A549 (cell line): ENCODE data around the gene NRXN3.

Experiments
- EP300 ChIP-seq, 2 experiments: fragments of >200 bp; sonication (Bioruptor Twin); formaldehyde crosslinking; IDR thresholded peaks; 2 replicates in 1 of 2; 3 replicates in 1 of 2; pipeline ENCODE4 v1.6.1; 2016 to 2017
- POLR2A ChIP-seq: IDR thresholded peaks from 2 replicates; pipeline ENCODE4 v1.6.1; 2012; ENCODE audit warnings: mild to moderate bottlenecking, low read length
- RARB ChIP-seq: fragments of 250-450 bp; sonication (Bioruptor Pico); IDR thresholded peaks from 2 replicates; pipeline ENCODE4 v1.8.0; 2021; ENCODE audit warnings: mild to moderate bottlenecking, moderate library complexity
- TF ChIP-seq, protein P1 (sequence below): IDR thresholded peaks from 2 replicates; pipeline ENCODE4 v1.6.1; 2012
- TF ChIP-seq, protein P2 (sequence below): fragments of >200 bp; sonication (Bioruptor Twin); formaldehyde crosslinking; IDR thresholded peaks from 3 replicates; pipeline ENCODE4 v1.5.1; 2016

DNA sequence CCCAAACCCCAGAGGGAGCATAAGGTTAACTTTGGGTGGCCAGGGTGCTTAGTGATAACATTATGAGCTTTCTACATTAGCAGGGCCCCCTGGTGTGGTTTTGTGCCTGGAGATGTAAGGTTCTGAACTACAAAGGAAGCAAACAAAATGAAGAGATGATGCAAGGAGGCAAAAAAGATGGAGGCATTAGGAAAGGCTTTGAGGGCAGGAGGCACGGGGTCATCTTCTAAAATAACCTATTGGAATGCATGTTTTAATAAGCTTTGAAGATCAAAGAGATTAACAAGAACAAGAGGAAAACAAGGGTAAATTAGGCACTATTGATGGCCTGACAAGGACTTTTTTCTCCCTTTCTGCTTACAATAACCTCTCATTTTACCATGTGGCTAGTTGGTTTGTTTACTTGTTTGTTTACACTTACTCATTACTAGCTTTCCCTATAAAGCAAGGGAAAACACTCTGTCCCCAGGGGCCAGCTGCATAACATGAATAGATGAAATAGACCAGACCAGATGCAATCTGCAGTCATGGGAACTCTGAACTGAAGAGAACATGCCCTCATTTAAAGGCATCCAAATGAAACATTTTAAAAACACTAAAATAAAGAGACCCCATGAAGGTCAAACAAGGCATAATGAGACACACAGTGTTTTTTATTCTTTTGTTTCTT is 1650.8 kb downstream of the NRXN3 start:
- TF ChIP-seq RARB (CRISPR knock-in tag) = no peak
- TF ChIP-seq EP300 (IDR thresholded peaks at IDR 0.05) = no peak
- TF ChIP-seq, protein P1, sequence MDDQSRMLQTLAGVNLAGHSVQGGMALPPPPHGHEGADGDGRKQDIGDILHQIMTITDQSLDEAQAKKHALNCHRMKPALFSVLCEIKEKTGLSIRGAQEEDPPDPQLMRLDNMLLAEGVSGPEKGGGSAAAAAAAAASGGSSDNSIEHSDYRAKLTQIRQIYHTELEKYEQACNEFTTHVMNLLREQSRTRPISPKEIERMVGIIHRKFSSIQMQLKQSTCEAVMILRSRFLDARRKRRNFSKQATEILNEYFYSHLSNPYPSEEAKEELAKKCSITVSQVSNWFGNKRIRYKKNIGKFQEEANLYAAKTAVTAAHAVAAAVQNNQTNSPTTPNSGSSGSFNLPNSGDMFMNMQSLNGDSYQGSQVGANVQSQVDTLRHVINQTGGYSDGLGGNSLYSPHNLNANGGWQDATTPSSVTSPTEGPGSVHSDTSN = no peak
- TF ChIP-seq POLR2A = no peak
- TF ChIP-seq, protein P2, sequence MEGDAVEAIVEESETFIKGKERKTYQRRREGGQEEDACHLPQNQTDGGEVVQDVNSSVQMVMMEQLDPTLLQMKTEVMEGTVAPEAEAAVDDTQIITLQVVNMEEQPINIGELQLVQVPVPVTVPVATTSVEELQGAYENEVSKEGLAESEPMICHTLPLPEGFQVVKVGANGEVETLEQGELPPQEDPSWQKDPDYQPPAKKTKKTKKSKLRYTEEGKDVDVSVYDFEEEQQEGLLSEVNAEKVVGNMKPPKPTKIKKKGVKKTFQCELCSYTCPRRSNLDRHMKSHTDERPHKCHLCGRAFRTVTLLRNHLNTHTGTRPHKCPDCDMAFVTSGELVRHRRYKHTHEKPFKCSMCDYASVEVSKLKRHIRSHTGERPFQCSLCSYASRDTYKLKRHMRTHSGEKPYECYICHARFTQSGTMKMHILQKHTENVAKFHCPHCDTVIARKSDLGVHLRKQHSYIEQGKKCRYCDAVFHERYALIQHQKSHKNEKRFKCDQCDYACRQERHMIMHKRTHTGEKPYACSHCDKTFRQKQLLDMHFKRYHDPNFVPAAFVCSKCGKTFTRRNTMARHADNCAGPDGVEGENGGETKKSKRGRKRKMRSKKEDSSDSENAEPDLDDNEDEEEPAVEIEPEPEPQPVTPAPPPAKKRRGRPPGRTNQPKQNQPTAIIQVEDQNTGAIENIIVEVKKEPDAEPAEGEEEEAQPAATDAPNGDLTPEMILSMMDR = no peak
